Measurements from ENCODE around the gene CIRBP.

CIRBP gene

DNA sequence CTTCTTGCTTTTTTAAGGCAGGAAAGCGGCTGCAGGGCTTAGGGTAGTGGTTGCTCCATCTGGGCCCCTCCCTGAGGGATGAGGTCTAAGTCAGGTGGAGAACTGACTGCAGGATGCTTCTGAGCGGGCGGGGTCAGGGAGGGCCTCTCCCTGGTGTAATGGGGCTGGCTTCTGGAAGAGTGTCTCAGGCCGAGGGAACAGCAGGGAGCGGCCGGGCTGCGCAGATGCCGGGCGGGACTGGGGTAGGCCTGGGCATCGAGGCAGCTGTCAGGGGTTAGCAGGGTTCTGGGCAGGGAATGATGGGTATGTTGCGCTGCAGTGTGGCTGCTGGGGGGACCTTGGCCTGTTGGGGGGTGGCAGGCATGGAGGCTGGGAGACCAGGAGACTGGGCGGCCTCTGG is 8.9 kb downstream of the CIRBP start:
- H3K27ac ChIP-seq: peak overlapping the region; percentile 100
- POLR2A ChIA-PET (ENCODE audit: low non-redundant PET): interaction anchor here (0.6 kb wide), 1 partner anchor 18 kb away, joined by 4 read pairs; no protein-coding TSS in a partner anchor
- CTCF ChIA-PET: interaction anchor here (1.5 kb wide), 1 partner anchor 34 kb away, joined by 3 read pairs; no protein-coding TSS in a partner anchor
- DNase-seq (ENCODE audit: low spot score): no peak
- TF ChIP-seq, protein P1, sequence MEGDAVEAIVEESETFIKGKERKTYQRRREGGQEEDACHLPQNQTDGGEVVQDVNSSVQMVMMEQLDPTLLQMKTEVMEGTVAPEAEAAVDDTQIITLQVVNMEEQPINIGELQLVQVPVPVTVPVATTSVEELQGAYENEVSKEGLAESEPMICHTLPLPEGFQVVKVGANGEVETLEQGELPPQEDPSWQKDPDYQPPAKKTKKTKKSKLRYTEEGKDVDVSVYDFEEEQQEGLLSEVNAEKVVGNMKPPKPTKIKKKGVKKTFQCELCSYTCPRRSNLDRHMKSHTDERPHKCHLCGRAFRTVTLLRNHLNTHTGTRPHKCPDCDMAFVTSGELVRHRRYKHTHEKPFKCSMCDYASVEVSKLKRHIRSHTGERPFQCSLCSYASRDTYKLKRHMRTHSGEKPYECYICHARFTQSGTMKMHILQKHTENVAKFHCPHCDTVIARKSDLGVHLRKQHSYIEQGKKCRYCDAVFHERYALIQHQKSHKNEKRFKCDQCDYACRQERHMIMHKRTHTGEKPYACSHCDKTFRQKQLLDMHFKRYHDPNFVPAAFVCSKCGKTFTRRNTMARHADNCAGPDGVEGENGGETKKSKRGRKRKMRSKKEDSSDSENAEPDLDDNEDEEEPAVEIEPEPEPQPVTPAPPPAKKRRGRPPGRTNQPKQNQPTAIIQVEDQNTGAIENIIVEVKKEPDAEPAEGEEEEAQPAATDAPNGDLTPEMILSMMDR (conservative IDR thresholded peaks at IDR 0.05; ENCODE audit: low read depth): no peak

DNA sequence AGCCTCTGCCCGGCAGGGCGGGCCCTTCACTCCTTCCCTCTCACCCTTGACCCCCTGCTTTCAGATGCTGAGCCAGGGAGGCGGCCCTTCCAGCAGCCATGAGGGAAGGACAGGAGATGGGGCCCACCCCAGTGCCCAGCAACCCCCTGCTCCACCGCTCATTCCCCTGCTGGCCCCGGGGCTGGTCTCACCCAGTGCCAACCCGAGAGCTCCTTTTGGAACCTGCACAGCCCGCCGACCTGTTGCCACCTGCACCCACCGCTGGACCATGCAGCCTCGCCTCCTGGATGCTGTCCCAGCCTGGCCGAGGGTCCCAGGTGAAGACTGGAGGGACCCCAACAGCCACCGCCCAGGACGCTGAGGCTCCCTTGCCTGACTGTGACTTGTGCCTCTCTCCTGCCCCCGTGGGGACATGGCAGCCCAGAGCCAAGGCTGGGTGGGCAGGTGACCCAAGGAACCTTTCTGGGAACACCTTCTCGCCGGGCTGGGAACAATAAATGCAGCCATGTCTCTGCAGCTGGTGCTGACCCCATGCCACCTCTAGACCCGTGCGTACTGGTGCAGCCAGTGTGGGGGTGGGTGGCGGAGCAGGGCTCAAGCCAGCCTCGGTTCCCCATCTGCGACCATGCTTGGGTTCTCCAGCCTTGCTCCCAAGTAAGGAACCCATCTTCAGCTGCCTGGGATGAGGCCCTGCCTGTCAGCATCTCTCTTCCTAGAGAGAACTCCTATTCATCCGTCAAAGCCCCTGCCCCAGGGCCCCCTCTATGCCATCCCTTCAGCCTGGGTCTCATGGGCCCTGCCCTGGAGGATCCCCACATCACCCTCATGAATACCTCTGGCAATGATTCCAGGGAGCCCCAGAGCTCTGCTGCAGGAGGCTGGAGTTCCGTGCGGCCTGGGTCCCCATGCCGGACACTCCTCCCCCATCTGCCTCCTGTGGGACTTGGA is 9.9 kb downstream of the CIRBP start:
- ChIA-PET CTCF (interaction anchor here (0.5 to 1.7 kb wide), 10 partner anchors 16 to 324 kb away, joined by 3 to 12 read pairs (median 4); no protein-coding TSS in a partner anchor), POLR2A (ENCODE audit: low non-redundant PET) (interaction anchor here (0.5 to 0.6 kb wide), 3 partner anchors 19 to 96 kb away, joined by 3 to 5 read pairs (median 4); no protein-coding TSS in a partner anchor)
- no peak for DNase-seq (ENCODE audit: low spot score)
- peak overlapping the region; percentile 100 for H3K27ac ChIP-seq
- TF ChIP-seq, protein P1 (conservative IDR thresholded peaks at IDR 0.05; ENCODE audit: low read depth): no peak

DNA sequence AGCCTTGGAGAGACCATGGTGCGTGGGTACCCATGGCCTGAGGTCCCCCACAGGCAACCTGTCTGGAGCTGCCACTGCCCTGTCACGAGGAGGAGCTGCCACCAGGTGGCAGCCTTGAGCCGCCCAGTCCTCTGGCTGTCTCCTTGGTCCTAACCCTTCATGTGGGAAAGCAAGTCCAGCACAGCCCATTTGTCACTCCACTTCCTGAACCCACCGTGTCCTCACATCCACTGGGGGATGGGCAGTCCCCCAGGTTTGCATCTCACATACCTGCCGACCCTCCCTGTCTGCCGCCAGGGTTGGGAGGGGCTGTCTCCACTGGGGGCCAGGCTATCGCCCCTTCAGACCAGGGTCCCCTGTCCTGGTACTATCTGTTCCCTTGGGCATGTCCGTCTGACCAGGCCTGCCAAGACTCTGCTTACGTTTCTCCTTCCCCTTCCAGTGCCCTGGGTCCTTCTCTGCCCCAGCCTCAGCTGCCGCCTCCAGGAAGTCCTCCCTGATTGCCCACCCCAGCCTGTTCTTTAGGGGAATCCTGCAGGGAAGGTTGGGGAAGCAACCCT is 10.7 kb downstream of the CIRBP start:
- peak; percentile 71 for DNase-seq (ENCODE audit: low spot score)
- ChIA-PET POLR2A (ENCODE audit: low non-redundant PET) (no interaction called here), CTCF (interaction anchor here (0.5 to 1.7 kb wide), 15 partner anchors 11 to 1620 kb away, joined by 3 to 12 read pairs (median 3); no protein-coding TSS in a partner anchor)
- TF ChIP-seq, protein P1 (conservative IDR thresholded peaks at IDR 0.05; ENCODE audit: low read depth): peak; percentile 93
- H3K27ac ChIP-seq: peak overlapping the region; percentile 100

DNA sequence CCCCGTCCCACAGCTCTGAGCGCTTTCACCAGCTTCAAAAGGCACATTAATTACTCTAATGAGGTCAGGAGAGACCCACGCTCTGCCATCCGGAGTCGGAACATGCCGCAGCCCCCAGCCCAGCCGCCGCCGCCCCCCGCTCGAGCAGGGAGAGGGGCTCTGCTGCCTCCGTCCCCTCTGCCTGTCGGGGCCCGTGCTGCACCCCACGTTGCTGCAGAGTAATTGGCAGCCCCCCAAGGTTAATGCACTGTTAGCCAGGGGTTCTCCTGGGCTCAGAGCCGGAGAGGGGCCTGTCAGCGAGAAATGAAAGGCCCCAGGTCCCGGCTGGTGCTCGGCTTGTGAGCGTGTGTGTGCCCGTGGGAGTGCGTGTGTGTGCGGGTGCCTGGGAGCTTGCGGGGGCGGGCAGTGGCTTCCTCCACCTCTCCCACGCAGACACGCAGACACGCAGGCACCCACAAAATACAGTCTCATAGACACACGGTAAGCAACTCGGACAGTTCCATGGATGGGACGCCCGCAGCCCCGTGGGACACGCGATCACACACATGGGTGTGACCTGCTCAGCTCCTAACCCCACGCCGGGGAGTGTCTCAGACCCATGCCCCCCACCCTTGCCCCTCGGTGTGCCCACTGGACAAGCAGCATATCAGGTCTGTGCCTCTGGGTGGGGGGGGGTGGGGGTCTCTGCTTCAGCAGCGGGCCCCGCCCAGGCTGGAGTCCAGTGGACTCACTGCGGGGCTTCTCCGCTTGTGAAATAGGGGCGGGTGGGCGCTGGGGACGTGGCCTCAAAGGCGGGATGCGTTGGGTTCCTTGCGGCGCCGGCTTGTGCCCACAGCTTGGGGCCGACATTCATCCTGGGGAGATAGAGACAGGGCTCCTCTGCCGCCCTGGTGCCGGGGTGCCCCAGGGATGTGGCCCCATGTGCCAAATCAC is 11.8 kb downstream of the CIRBP start:
- ChIA-PET POLR2A (ENCODE audit: low non-redundant PET) (no interaction called here), CTCF (interaction anchor here (0.6 to 1.7 kb wide), 6 partner anchors 10 to 1619 kb away, joined by 3 to 12 read pairs (median 3); no protein-coding TSS in a partner anchor)
- TF ChIP-seq, protein P1 (conservative IDR thresholded peaks at IDR 0.05; ENCODE audit: low read depth): no peak
- no peak for DNase-seq (ENCODE audit: low spot score)
- H3K27ac ChIP-seq: peak overlapping the region; percentile 100

DNA sequence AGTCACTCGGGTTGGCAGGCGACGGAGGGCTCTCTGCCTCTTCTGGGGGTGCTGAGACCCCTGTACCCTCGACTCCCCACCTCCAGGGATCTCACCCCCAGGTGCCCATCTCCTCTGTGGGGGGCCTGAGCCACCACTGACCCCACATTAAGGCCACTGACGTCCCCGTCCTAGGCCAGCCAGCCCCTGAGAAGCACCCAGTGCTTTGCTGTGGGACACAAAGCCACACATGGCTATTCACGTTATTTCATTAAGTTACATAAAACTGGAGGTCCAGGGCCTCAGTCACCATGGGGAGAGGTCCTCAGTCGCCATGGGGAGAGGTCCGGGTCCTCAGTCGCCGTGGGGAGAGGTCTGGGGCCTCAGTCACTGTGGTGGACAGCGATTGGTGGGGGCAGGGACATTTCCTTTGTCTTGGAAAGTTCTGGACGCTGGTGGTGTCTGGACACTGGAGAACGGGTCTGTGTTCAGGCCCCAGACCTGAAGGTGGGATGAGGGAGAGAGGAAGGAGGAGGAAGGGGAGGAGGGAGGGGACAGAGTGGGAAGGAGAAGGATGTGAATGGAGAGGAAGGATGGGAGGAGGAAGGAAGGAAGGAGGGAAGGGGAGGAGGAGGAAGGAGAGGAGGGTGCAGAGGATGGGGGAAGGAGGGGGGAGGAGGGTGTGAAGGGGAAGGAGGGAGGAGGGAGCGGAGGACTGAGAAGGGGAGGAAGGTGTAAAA is 12.6 kb downstream of the CIRBP start:
- TF ChIP-seq, protein P1 (conservative IDR thresholded peaks at IDR 0.05; ENCODE audit: low read depth): no peak
- ChIA-PET CTCF (no interaction called here), POLR2A (ENCODE audit: low non-redundant PET) (no interaction called here)
- no peak for DNase-seq (ENCODE audit: low spot score)
- H3K27ac ChIP-seq: no peak overlapping the region

Data from RWPE1 (cell line).